Activated naive CD8-positive, alpha-beta T cell treated with anti-CD3 and anti-CD28 coated beads, Interleukin-2, amount 50 U/mL, for 16 hours (primary cell): ENCODE results near the gene PARVA.

Experiments
- DNase-seq: peaks from one replicate; pipeline ENCODE4 v3.0.0-alpha.2; 2020; ENCODE audit warnings: low read depth, low spot score

Gene PARVA

DNA sequence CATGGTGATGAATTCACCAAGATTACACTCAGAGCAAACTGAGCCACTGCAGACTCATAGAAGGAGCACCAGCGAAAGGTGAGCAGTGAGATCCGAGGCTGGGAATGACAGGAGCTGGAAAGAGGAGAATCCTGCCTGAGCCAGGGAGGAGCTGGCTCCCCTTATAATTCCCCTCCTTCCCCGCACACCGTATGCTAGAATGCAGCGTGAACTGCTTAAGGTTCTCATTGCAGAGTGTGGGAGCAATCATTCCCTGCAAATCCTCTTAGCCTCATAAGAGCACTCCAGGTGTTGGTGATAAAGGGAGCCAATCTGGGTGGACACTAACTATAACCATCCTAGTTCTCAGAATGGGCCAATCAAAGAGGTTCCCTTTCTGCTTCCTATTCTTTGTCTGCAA is 169.3 kb downstream of the PARVA start:
- no peak for DNase-seq

DNA sequence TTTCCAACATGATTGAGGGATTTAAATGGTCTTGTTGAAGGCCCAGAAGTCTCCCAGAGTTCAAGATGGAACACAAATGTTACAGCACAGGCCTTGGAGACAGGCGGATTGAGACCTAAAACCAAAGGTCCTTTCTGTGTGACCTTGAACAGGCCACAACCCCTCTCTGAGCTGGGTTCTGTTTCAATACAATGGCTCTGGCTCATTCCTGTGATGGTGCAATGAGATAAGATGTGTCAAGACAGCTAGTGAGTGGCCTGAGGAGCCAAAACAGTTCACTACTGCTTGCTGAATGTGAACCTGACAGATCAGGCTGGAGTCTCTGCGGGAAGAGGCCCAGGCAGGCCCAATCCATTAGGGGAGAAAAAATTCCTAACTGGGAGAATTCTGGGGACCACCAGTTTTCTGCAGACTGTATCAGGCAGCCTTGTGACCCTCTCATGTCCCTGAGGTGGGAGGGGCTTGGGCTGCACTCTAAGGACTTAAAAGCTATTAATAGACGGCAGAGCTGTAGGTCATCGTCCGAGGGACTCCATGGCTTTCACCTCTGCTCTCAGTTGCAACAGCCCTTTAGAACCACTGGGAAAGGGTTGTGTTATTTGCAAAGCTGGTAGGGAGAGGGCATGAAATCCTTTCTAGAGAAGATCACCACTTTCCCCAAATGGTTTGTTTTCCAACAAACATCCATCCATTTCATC is 170.7 kb downstream of the PARVA start:
- no peak for DNase-seq

DNA sequence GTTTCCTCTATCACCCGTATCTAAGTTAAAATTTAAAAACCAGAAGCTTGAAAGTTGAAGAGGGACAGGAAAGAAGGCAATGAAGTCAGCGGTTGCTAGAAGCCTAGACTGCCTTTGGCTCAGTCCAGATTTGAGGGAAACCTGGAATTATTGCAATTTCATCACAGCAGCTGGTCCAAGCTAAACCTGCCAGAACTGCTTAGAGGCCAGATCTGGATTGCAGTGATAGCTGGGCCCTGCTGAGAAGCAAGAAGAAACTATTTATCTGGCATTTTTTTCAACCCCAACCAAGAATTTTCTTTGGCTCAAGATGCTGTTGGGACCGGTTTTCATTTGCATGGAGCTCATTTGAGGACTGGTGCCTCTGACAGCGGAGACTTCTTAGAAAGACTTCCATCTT is 175.3 kb downstream of the PARVA start:
- DNase-seq = no peak

GRCh38 chr11:12554122-12554521 is 176.8 kb downstream of the PARVA start:
- no peak for DNase-seq

- DNase-seq = no peak
These were observed 178.8 kb downstream of the PARVA start for GRCh38 chr11:12556155-12556554.

DNA sequence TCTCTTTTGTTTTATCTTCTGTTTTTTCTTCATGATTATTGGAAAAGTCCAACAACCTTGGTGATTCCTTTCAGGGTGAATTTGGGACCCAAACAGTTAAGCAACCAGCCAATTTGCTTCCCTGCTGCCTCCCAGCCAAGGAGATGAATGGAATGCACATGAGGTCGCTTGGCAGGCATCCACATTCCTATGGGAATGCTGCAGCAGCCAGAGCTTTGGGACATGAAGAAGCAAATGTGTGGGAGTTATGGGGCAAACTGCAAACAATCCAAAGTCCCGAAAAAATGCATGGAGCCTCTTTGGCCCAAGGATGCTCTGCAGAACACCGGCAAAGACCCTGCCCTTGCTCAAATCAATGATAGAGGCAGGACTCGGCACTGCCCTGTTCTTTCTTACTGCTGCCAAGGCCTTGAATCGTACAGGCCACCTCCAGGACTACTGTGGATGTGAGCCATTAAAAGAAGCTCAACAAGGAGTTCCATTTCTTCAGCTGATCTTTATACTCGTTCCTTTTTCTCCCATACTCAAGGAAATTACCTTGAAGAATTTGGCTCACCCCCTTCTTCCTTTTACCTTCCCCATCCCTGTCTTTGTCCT is 179.5 kb downstream of the PARVA start:
- no peak for DNase-seq

- DNase-seq = no peak
These were observed 181.6 kb downstream of the PARVA start for GRCh38 chr11:12559011-12559410.

DNA sequence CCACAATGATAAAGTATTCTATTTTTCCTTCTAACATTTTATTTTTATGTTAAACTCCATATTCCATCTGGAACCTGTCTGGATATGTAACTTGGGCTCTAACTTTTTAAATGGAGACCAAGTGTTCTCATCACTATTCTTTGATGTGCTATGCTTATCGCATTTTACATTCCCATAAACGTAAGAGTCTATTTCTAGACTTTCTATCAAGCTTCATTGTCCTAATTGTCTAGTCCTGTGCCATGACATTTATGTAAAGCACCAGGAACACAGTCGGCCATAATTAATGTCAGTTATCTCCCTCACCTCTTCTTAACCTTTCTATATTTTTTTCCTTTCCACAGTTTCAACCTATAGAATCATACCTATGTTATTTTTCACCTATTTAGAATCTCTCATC is 183.0 kb downstream of the PARVA start:
- DNase-seq = no peak

DNA sequence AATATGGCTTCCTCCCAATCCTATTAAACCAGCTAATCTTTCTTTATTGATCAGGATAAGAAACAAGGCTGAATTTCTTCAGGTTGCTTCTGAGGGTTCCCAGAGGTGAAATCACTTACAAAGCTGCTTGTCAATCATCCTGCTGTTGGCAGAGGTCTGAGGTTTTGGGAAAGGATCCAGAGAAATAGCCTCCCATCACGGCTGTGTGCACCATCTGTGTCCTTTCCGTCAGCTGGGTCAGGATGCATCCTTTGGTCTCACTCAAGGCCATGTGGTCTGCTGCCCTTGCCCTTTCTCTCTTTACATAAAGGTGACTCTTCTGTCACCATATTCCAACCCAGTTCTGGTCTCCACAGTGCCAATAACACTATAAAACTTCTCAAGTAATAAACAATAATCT is 183.5 kb downstream of the PARVA start:
- no peak for DNase-seq

DNA sequence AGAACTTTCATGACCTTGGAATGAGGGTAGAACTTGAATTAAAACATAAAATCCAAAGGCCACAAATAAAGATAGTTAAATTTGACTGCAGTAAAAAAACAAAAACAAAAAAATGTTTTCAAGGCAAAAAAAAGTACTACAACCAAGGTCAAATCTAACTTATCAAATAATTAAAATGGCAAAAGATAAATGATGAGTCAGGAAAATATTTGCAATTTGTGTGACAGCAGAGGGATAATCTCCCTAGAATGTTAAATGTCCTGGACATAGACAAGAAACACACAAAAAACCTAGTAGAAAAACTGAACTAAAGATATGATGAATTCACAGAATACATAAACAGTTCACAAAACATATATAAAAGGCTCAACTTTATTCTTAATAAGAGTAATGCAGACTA is 186.6 kb downstream of the PARVA start:
- no peak for DNase-seq

DNA sequence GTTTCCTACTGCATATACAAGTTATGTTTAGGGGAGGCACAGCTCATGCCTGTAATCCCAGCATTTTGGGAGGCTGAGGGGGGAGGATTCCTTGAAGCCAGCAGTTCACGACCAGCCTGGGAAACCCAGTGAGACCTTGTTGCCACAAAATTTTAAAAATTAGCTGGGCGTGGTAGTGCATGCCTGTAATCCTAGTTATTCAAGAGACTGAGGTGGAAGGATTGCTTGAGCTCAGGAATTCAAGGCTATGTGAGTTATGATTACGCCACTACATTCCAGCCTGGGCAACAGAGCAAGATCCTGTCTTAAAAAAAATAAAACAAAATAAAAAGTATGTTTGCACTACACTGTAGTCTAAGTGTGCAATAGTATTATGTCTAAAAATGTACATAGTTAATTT is 188.0 kb downstream of the PARVA start:
- DNase-seq = no peak

- no peak for DNase-seq
These were observed 190.5 kb downstream of the PARVA start for GRCh38 chr11:12567746-12568460.

DNA sequence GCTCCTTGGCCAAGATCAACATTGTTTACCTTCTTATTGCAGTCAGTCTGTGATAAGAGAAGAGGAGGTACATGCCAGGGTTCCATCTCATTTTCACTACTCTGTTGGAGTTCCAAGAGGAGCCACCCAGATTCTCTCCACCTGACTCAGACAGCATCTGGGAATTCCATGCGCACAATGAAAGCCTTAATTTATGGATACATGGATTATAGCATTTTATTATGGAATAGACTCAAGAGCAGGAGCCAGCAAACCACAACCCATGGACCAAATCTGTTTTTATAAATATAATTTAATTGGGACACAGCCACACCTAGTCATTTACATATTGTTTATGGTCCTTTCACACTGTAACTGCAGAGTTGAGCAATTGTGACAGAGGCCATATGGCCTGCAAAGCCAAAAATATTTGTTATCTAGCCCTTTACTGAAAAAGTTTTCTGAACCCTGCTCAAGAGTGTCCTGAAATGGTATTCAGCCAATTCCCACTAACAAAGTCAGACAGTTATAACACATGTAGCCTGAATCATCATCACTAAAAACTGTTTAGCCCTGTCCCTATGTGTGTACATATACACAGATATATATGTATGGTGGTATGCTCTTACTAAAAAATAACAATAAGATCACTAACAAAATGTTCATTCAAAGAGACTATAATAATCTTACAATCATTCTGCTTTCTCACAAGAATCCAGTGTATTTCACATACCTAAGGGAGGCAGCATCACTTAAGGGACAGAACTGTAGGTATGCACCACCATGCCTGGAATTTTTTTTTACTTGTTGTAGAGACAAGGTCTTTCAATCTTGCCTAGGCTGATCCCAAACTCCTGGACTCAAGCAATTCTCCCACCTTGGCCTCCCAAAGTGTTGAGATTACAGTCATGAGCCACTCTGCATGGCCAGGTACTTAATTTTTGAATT is 192.4 kb downstream of the PARVA start:
- DNase-seq = no peak

GRCh38 chr11:12573707-12574485 is 196.5 kb downstream of the PARVA start:
- no peak for DNase-seq

DNA sequence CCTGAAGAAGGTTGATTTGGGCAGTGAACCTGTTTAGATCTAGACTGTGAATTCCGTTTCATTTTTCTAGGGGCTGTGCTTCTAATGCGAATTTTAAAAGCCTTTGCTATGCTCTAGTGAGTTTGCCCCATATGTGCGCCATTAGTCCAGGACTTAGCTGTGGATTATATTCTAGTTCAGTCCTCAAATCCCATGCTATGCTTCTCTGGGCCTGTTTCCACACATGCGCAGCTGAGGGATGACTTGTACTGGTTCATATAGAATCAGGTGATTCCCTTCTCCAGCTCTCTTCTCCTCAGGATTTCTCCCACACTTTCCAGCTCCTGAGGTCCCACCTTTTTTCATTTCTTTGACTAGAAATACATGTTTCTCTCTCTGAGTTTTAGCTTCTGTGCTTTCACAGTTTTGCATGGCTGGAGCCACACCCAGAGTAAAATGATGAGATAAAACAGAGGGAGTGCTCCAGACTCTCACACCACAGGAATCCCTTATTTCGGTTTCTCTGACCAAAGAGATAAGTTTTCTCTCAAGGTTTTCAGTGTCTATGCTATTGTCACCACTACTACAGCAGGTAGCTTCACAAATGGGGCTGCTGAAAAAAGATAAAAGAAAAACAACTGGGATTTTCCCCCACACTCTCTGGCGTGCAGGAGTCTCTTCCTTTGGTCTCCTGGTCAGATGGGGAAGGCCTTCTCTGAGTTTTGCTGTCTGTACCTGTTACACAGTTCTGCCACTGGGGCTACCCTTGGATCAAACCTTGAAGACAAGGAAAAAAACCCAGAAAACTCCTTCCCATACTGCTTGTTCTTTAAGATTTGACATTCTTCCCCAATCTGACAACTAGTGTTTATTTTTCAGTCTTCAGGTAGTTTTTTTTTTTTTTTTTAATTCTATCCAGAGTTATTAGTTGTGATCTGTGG is 200.6 kb downstream of the PARVA start:
- no peak for DNase-seq

DNA sequence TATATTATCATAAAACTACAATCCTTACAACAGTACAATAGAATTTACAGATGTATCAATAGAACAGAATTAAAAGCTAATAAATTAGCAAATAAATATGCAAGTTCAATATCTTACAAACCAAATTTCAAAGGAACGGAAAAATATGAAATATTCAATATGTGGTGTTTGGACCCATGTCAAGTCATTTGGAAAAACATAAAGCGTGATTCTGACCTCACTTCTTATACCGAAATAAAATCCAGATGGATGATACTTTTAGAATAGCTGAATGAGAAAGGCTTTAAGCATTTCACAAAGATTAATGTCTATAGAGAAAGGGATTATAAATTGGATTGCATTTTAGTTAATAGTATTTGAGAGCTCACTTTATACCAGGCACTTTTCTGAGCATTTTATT is 204.0 kb downstream of the PARVA start:
- no peak for DNase-seq

- no peak for DNase-seq
These were observed 204.6 kb downstream of the PARVA start for GRCh38 chr11:12581923-12582322.
